HG03159 (cell line): ENCODE measurements around the gene GGACT.
"Not testable (repeated sequence)": the region's sequence is repeated elsewhere in the genome, so short reads cannot be mapped to it uniquely, and the experiment has no call there.

ENCODE experiments used
- ATAC-seq: cut with Tn5 transposase; IDR thresholded peaks from one replicate; pipeline ENCODE4 v1.9.1; 2021; ENCODE audit warnings: mild to moderate bottlenecking, moderate library complexity; ENCODE audit not compliant: unreplicated experiment

GGACT gene

GRCh38 chr13:100588331-100589177, at the start of gene GGACT:
GGACT (minus strand) TSS chr13:100588789; CDS start chr13:100532591, 56,198 bp downstream.
- peak; percentile 98 for ATAC-seq

DNA sequence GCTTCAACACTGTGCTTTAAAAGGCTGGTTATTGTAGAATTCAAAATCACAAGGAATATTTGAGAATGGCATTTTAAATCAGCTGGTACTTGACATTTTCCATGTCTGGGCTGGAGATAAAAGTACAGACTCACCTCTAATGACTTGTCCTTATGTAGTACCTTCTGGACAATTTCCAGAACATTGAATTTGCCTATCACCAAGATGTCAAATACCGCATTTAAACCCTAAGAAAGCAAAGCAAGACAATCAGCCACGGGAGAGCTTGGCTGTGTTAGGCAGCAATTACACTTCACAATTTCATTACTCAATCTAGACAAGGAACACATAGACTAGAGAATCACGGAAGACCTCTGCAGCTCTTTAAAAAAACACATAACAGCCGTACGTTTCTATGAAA, 49.2 kb upstream of the GGACT start:
- no peak for ATAC-seq

DNA sequence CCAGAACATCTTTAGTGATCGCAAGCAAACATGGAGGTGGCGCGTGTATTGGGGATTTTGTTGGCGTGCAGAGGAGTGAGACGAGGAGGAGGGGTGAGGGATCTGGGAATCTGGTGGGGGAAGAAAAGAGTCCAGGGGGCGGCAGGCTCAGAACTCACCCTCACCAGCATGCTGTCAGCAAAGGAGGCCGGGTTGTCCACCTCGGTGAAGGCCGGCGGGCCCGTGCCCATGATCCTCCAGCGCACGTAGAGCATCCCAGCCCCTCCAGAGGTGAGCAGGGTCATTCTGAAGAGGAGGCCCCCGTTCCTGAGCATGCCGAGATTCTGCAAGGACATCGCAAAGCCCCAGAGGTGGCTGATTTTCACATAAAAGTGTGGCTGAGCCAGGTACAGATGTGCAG, 48.8 kb upstream of the GGACT start:
- no peak for ATAC-seq

GRCh38 chr13:100636441-100636840, 47.9 kb upstream of the GGACT start:
- ATAC-seq = no peak

DNA sequence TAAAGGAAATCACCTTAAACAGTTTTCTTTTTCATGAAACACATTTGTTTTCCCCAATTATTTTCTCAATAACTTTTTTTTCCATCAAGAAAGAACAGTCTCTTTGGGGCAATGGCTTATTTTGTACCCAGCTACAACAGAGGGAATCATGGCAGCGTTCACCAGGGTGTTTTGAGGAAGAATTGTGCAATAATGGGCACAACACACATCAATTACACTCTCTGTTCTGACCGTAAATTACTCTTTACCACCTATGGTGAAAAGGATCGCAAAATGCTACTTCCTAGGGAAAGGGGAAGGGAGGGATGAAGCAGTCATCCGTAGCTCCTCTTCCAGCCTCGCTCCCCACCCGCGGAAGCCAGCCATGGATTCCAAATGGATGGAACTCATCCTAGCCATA, 47.4 kb upstream of the GGACT start:
- ATAC-seq = no peak

GRCh38 chr13:100634696-100635095, 46.1 kb upstream of the GGACT start:
- no peak for ATAC-seq

DNA sequence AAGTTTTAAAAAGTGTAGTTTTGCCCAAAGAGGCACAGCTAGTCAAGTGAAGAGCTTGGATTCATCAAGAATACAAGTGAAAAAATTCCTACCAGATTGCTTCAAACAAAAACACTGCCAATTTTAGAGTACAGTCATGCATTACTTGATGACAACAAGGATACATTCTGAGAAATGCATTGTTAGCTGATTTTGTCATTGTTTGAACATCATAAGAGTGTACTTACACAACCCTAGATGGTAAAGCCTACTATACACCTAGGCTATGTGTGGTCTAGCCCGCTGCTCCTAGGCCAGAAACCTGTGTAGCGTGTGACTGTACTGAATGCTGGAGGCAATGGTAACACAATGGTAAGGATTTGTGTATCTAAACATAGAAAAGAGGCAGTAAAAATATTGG, 44.9 kb upstream of the GGACT start:
- ATAC-seq = no peak

DNA sequence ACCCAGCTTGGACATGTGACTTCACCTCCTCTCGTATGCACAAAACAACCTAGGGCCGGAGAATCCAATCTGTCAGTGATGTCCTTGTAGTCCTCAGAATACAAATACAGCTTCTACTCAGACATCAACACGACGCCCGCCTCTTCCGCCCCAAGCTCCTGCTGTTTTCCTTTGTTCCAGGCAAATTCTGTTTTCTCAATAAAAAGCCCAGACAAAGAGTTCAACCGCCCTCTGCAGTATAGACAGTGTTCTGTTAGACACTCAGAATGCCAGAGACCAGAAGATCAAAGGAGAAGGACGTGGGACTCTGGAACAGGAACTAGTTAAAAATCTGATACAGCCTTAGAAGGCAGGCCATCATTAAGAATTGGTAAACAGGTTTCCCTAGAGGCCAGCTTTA, 42.0 kb upstream of the GGACT start:
- ATAC-seq = no peak

GRCh38 chr13:100627120-100627519, 38.5 kb upstream of the GGACT start:
- no peak for ATAC-seq

DNA sequence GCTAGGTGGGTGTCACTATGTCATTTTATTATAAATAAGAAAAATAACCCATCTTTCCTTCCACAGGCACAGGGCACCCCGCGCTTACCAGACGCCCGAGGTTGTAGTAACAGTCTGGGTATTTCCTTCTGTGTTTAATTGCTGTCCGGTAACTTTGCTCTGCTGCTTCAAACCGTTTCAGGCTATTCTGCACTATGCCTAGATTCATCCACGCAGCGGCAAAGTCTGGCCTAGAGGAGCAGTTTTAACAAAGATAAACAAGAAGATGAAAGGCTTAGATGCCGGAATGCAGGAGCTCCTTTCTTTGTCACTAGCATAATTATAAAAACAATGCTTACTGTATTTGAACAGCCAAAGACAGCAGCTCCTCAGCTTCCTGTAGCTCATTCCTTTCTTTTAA, 36.9 kb upstream of the GGACT start:
- no peak for ATAC-seq

- no peak for ATAC-seq
These were observed 32.2 kb upstream of the GGACT start for GRCh38 chr13:100620792-100621191.

DNA sequence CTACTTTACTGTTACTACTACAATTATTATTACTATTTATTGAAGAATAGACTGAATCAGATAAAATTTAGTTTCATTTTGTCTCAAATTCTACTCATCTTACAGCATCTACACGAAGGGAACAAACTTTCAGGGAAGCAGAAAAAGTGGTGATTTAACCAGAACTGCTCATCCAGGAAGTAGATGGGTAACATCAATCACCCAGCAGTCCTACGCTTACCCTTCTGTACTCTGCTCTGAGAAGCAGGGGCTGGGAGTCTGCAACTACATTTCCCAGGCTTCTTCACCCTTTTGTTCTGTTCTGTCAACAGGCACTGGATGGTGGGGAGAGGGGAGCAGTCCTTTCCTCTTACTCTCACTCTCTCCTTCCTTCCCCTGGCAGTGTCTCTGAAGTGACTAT, 31.4 kb upstream of the GGACT start:
- no peak for ATAC-seq

DNA sequence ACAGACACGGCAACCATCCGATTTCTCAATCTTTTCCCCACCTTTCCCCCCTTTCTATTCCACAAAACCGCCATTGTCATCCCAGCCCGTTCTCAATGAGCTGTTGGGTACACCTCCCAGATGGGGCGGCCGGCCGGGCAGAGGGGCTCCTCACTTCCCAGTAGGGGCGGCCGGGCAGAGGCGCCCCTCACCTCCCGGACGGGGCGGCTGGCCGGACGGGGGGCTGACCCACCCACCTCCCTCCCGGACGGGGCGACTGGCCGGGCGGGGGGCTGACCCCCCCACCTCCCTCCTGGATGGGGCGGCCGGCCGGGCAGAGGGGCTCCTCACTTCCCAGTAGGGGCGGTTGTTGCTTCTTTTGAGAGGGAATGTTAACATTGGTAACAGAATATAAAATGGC, 30.3 kb upstream of the GGACT start:
- not testable (repeated sequence) for ATAC-seq

GRCh38 chr13:100613031-100613430, 24.4 kb upstream of the GGACT start:
- no peak for ATAC-seq

- ATAC-seq = no peak
These were observed 23.3 kb upstream of the GGACT start for GRCh38 chr13:100611678-100612492.

GRCh38 chr13:100610391-100611347, 22.1 kb upstream of the GGACT start:
- ATAC-seq = peak; percentile 40

DNA sequence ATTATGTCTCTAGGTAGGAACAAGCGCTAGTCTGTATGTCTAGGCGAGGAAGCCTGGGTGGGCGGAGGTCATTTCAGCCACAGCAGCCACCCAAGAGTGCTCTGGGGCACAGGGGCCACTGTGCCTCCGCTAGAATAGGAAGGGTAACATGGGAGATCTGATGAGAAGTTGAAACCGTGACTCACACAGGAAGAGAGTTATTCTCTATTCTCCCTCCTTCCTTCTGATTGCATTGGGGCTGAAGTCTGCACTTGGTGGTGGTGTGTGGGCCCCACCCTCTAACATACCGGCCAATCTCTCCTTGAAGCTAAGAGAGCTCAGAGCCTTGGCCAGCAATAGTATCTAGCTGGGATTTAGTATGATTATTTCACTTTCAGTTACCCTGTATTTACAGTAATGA, 20.3 kb upstream of the GGACT start:
- ATAC-seq = peak; percentile 78

DNA sequence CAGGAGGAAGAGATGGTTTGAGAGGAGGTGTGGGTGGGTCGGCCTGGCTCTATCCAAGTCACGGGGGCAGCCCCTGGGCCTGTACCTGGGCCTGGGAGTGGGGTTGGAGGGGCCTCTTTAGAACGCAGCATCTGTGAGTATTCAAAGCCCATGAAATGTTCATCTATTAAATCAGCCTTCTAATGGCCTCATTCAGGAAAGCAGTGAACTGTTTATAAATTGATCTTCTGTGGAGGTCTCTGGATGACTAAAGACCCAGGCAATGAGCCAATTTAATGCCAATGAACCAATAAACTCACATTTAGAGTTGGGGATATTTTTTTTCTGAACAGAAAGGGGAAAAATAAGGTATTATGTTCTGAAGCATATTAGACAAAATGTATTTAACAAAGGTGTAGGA, 19.9 kb upstream of the GGACT start:
- no peak for ATAC-seq

DNA sequence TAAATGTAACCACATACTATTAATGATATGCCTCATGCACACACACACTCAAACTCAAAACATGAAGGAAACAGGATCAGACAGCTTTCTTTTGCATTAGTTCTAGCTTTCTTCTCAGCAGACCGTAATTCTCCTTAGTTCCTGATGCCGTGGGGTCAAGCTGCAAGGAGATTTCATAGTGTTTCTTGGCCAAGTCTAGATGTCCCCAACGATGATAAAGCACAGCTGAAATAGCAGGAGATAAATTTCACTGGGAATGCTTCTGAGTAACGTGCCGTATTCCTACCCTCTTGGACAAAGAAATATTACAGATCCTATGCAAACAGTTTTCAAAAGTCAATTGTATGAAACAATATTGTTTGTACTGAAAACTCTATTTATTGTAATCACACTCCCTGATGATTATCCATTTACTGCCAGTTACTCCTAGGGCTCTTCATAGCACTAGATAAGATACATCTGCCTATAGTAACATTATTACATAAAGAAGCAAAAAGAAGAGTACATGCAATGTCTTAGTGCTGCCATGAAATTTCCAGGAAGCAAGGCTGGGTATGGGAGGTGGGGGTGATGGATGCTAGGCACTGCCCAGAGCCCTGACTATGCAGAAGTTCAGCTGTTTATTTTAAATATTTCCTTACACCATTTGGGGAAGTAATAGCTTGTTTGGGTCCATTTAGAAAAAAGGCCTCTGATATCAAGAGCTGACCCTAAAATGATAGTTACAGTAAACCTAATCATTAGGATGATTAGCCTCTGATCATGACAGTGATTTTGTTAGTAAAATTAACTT, 16.5 kb upstream of the GGACT start:
- ATAC-seq = no peak

DNA sequence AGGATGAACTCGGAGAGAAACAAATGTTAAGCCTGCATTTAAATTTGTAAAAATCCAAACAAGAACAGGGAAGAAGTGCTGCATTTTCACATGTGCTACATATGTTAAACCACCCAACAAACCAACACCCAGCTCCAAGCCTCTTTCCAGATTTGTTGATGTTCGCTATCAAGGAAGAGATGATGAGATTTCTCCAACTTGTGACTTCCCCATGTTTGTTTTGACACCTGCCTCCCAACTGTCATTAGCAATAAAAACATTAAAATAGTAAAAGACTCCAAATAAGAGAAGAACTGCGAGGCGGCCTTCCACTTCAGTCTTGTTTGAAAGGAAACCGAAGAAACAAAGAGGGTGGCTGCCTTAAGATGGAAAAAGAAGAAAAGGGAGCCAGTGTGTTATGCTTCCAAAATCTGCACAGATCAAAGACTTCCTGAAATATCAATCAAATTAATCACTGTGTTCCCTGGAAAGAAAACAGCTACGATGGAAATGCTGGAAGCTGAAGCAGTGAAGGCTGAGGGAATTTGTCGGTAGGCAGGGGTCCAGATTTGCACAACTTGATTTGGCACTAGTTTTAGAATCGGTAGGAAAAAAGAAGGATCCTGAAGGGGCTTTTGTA, 14.0 kb upstream of the GGACT start:
- ATAC-seq = no peak
